Hematopoietic multipotent progenitor cell treated with erythropoietin and hydrocortisone succinate and interleukin-3 and kit ligand, for 8 days (in vitro differentiated cells): Measurements from ENCODE around the gene TBC1D2B.
"Not testable (repeated sequence)": the region's sequence is repeated elsewhere in the genome, so short reads cannot be mapped to it uniquely, and the experiment has no call there.

Experiments
- DNase-seq: peaks from one replicate; pipeline ENCODE4 v3.0.0-alpha.2; 2015

TBC1D2B gene

DNA sequence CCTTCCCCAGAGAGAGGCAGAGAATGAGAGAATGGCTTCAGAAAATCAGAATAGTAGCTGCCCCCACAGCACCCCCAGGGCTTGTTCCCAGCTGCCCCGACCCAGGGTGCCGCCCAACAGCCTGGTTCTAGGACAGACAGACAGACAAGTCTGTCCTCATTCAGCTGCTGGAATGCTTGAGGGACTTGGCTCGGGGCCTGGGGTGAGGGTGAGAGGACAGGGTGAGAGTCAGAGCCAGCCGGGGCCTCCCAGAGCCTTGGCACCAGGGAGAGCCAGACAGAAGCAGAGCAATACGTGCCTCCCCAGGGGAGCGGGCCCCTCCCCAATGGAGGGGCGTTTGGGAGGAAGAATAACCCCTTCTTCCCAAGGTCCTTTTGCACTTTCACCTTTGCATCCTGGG is 105.6 kb downstream of the TBC1D2B start:
- not testable (repeated sequence) for DNase-seq

GRCh38 chr15:77970813-77971360 is 106.6 kb downstream of the TBC1D2B start:
- DNase-seq: not testable (repeated sequence)

GRCh38 chr15:77969055-77969454 is 108.5 kb downstream of the TBC1D2B start:
- DNase-seq: no peak

DNA sequence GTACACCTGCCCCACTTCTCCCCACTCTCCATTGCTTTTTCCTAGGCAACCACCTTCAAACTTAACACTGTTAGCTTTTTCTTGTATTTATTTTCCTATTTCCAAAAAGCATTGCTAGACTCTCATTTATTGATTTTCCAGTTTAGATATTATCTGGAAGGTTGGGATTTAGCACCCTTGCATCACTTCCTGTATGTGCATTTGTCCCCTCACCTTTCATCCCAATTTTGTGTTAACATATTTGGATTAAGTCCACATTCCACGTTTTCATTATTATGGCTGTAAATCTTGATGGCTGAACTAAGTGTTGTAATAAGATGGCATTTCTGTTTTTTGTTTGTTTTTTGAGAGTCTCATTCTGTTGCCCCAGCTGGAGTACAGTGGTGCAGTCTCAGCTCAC is 109.7 kb downstream of the TBC1D2B start:
- DNase-seq: no peak

- not testable (repeated sequence) for DNase-seq
Measured at GRCh38 chr15:77967235-77967615, 110.3 kb downstream of the TBC1D2B start.

GRCh38 chr15:77966540-77967234 is 110.8 kb downstream of the TBC1D2B start:
- peak; percentile 33 for DNase-seq

- DNase-seq: no peak
Measured at GRCh38 chr15:77964193-77964592, 113.3 kb downstream of the TBC1D2B start.

DNA sequence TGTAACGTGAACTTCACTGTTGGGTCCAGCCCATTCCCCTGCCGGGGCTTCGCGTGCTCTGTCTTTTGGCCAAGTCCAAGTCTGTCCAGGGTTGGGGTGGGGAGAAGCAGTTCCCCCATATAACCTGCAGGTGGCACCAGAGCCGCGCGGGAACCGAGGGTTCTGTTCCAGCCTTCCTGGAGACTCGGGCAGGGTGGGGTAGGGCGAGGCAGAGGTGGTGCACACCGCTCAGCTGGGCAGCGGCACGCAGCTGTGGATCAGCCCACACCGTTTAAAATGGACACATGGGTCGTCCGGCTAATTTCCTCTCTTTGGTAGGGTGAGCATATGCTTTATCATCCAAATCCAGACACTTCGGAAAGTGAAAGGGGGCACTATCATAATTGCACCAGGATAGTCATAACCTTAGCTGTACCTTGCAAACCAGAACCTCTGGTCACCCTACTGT is 118.1 kb downstream of the TBC1D2B start:
- DNase-seq: peak; percentile 78

- not testable (repeated sequence) for DNase-seq
Measured at GRCh38 chr15:77958716-77959431, 118.6 kb downstream of the TBC1D2B start.

GRCh38 chr15:77958021-77958420 is 119.5 kb downstream of the TBC1D2B start:
- DNase-seq: not testable (repeated sequence)

DNA sequence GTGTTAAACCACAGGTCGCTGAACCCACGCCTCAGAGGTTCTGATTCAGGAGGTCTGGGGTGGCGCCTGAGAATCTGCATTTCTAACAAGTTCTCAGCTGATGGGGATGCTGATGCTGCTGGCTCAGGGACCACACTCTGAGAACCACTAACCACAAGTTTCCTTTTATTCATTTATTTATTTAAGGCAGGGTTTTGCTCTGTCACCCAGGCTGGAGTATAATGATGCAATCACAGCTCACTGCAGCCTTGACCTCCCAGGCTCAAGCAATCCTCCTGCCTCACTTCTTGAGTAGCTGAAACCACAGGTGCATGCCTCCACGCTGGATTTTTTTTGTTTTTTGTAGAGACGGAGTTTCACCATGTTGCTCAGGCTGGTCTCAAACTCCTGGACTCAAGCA is 123.6 kb downstream of the TBC1D2B start:
- not testable (repeated sequence) for DNase-seq

DNA sequence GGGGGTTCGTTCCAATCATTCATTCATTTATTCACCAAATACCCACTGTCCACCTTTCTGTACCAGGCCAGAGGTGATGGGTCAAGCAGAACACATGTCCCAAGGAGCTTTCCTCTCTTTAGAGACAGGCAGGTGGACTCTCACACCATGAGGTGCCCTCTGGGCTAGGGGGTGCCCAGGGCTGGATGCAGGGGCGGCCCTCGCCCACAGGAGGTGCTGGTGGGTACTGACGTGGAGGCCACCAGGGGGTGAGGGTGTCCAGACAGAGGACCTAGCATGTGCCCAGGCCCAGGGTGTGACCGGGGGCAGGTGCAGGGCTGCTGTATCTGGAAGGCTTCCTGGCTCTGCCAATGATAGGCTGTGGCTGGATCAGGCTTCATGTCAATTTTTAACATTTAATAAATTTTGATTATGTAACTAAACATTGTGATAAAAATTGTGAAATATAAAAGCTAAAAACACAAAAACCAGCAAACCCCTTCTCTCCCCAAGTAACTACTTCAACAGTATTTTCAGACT is 124.5 kb downstream of the TBC1D2B start:
- DNase-seq: not testable (repeated sequence)

DNA sequence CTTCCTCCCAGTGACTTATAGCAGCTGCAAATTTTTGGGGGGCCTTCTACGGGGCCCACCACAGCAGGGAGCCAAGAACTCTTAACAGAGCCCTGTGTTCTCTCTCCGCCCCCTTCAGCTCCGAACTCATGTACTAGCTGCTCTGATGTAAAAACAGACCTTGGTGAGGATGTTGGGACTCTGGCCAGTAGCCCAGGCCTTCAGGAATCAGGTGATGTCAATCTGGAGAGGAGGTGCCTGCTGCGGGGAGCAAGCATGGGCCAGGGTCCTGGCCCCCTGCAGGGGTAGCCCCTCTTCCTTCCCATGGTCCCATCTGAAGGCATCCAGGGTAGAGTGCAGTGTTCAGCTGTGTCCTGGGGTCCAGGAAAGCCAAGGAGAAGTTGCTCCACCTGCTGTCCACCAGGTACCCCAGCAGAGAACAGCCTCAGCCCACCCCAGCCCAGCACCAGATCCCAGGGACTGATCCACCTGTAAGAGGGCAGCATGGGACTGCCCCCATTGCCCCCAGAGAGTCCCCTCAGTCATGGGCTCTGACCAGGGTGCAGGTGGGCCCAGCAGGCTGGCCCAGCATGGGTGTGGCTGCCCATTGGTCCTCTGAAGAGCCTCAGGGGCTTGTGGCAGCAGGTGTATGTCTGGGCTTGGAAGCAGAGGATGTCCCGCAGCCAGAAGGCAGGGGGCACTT is 126.3 kb downstream of the TBC1D2B start:
- DNase-seq: not testable (repeated sequence)

GRCh38 chr15:77950470-77950869 is 127.0 kb downstream of the TBC1D2B start:
- not testable (repeated sequence) for DNase-seq

DNA sequence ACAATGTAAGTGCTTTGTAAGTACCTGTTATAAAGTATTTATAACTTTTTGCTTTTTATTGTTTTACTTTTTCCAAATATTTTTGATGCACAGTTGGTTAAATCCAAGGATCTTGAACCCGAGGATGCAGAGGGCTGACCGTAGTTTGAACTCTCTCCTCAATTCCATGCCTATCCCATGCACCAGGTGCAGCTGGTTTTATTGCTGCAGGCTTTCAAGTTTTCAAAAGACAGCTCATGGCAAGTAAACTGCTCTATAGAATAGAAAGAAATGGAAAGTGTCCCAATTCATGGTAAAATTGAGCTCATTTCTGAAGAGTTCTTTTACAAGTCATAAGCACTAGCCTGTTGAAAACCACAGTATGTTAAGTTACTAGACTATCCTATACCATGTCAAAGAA is 131.9 kb downstream of the TBC1D2B start:
- DNase-seq: no peak
